Brain microvascular endothelial cell (primary cell): ENCODE results near the gene COL13A1.

Experiments used
- DNase-seq: peaks from one replicate; pipeline ENCODE4 v3.0.0-alpha.2; 2020
- H3K27ac ChIP-seq: fragments of 250-450 bp; sonication (Bioruptor Pico); 2 replicates; pipeline ENCODE4 v1.5.1; 2020; ENCODE audit warnings: mild to moderate bottlenecking, moderate library complexity
- H3K27me3 ChIP-seq: fragments of 250-450 bp; sonication (Bioruptor Pico); replicated peaks from 2 replicates; pipeline ENCODE4 v1.5.1; 2020; ENCODE audit warnings: mild to moderate bottlenecking
- H3K36me3 ChIP-seq: fragments of 250-450 bp; sonication (Bioruptor Pico); replicated peaks from 2 replicates; pipeline ENCODE4 v1.5.1; 2020; ENCODE audit warnings: mild to moderate bottlenecking
- H3K4me3 ChIP-seq: 2 replicates; pipeline ENCODE4 v1.5.1; 2011; ENCODE audit warnings: low read depth, mild to moderate bottlenecking, control low read depth, low read length, moderate library complexity
- CTCF ChIP-seq: IDR thresholded peaks from 2 replicates; pipeline ENCODE4 v1.5.1; 2011; ENCODE audit warnings: low read depth, mild to moderate bottlenecking, moderate library complexity, low read length, control low read depth, inconsistent platforms; ENCODE audit errors: missing control alignments
- in situ Hi-C: cut with HindIII; loops from 2 replicates; pipeline ENCODE4 v1.10.0; 2017; ENCODE audit warnings: low sequenced_read_pairs, low pct_ligation_motif_present

Gene COL13A1

GRCh38 chr10:69938541-69938991, 136.9 kb downstream of the COL13A1 start:
- Histone ChIP-seq H3K27ac (no peak overlapping the region), H3K27me3 (no peaks in the 10 kb centered on the region), H3K4me3 (no peak overlapping the region), H3K36me3 (peaks cover 3% of the 10 kb centered on the region)
- no peak for DNase-seq
- no peak for TF ChIP-seq CTCF
- in situ Hi-C loops: no loop called here

- in situ Hi-C loops: no loop called here
- DNase-seq: no peak
- Histone ChIP-seq H3K27ac (no peak overlapping the region), H3K4me3 (no peak overlapping the region), H3K36me3 (peaks cover 3% of the 10 kb centered on the region), H3K27me3 (no peaks in the 10 kb centered on the region)
- no peak for TF ChIP-seq CTCF
Measured at GRCh38 chr10:69939061-69939460, 137.4 kb downstream of the COL13A1 start.

GRCh38 chr10:69939481-69939880, 137.8 kb downstream of the COL13A1 start:
- in situ Hi-C loops: no loop called here
- Histone ChIP-seq H3K4me3 (no peak overlapping the region), H3K36me3 (peaks cover 3% of the 10 kb centered on the region), H3K27ac (no peak overlapping the region), H3K27me3 (no peaks in the 10 kb centered on the region)
- DNase-seq: no peak
- no peak for TF ChIP-seq CTCF

- no peak overlapping the region for H3K27ac ChIP-seq
- no peak overlapping the region for H3K4me3 ChIP-seq
- no peak for TF ChIP-seq CTCF
- DNase-seq: no peak
- H3K27me3 ChIP-seq: no peaks in the 10 kb centered on the region
- H3K36me3 ChIP-seq: peaks cover 3% of the 10 kb centered on the region
- in situ Hi-C loops: no loop called here
Measured at GRCh38 chr10:69941730-69942129, 140.0 kb downstream of the COL13A1 start.

GRCh38 chr10:69943292-69943820, 141.7 kb downstream of the COL13A1 start:
- in situ Hi-C loops: no loop called here
- no peak for TF ChIP-seq CTCF
- H3K27ac ChIP-seq: no peak overlapping the region

GRCh38 chr10:69944761-69945160, 143.1 kb downstream of the COL13A1 start:
- in situ Hi-C loops: no loop called here
- no peaks in the 10 kb centered on the region for H3K27me3 ChIP-seq
- H3K36me3 ChIP-seq: peaks cover 23% of the 10 kb centered on the region
- H3K27ac ChIP-seq: no peak overlapping the region
- no peak for DNase-seq
- no peak overlapping the region for H3K4me3 ChIP-seq
- no peak for TF ChIP-seq CTCF

More at GRCh38 chr10:69943292-69943820, 141.7 kb downstream of the COL13A1 start:
- DNase-seq: no peak
- Histone ChIP-seq H3K36me3 (peaks cover 14% of the 10 kb centered on the region), H3K27me3 (no peaks in the 10 kb centered on the region), H3K4me3 (no peak overlapping the region)
